ENCODE data around the gene BANK1. TPM values are rescaled to one million over a fixed set of nuclear protein-coding genes. Genes with fewer than 3 reads are reported as not detected.

BANK1 gene
- total RNA-seq, 1 donor from 2014 or later, result 0.22 TPM

DNA sequence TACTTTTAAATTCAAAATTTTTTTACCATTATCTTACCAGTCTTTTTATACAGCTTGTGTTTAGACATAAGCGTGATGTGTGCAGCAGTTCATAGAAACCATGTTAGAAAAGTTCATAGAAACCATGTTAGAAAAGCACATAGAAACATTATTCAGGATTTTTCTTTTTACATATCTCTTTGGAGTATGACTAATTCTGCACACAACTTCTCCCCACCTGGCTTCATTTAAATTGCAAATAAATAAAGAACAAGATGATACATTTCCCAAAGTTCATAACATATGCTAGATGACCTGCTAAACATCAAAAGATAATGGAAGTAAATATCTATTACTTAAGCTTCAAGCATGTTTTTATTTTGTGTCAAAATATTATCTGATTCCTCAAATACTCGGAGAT, 201.9 kb downstream of the BANK1 start:
- DNase-seq (ENCODE audit: low spot score), result no peak
- intact Hi-C loops (cut with DNase I), result no loop called here

DNA sequence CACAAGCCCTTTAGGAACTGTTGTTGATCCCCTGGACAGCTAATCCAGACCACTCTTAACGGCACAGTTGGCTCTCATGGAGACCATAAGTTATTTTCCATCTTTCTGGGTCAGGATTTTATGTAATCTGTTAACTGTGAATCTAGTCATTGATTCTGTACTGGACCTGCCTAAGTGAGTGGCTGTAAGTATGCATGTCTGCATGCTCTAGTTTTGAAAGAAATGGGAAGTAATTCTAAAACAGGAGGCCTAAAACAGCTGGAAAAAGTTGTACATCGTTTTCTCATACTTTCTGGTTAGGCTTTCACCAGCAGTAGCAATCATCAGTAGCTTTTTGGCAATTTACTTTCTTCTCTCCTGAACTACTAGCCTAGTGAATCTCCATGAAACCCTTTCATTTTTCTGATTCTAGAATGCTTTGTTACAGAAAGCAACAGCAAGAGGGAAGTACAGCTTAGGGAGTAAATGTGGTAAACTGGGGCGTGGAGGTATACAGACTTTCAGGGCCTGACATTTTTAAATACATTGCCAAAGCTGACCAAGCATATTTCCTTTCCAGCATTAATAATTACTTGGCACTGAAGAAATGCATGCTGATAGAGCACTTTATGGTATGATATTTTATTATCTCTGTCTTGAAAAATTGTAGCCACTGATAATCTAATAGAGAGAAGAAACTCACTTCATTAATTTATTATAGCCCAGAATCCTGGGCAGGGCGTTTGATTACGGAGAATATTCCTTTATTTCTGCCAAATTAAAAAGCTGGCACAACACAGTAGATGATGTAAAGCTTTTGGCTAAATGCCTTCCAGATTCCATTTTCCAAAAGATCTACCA, 202.7 kb downstream of the BANK1 start:
- no peak for DNase-seq (ENCODE audit: low spot score)
- intact Hi-C loops (cut with DNase I), result no loop called here

DNA sequence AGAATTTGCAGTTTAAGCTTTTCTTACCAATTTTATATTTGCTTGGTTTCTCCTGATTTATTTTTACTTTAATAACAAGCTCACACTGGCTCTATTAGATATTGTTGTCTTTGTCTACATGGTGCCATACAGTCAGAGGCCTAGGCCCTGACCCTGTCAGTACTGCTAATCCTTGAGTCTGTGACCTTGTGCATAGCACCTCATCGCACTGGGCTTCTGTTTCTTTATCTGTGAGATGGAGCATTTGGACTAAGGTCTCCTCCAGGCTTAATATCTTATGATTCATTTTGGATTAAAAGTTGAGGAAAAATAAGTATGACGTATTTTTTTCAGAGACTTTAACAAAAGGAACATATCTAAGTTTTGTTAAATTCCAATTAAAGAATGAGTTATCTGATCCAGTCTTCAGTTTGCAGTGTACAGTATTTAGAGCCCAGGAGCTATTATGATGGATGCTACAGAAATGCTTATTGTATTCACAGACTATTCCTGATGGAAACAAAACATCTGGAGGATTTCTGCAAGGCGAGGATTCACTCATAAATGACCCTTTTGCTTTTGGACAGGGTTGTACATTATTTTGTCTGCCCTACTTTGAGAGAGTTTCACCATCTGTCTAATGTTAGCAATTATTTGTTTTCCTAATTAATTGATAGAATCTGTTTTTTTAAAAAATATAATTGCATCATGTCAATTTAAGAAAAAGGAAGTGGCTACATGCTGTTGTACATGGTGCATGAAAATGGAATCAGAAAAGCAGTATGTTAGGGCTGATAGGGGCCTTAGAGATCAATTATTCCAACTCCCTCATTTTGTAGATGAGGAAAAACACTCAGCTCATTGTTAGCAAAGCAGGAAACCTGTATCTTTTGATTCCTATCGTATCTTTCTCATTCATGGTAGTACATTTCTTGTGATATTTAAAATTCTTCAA, 203.6 kb downstream of the BANK1 start:
- DNase-seq (ENCODE audit: low spot score), result no peak
- intact Hi-C loops (cut with DNase I), result no loop called here

DNA sequence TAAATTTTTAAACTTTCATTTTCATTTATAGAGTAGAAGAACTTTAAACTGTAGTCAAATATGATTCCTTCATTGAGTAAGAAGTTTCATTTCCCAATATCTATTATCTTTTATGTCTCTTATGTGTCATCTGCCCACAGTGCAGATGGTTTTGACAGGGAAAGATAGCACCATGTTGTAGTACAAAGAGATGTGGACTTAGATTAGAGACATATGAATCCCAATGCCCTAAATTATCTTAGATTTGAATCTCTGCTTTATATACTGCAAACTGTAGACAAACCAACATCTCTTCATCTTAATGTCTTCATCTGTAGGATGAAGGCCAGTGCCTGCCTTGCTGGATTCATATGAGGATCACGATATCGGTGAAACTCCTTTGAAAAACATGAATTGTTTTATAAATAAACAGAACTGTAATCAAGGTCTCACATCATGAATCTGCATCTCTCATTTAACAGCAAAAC, 217.5 kb downstream of the BANK1 start:
- intact Hi-C loops (cut with DNase I), result no loop called here
- DNase-seq (ENCODE audit: low spot score), result no peak

DNA sequence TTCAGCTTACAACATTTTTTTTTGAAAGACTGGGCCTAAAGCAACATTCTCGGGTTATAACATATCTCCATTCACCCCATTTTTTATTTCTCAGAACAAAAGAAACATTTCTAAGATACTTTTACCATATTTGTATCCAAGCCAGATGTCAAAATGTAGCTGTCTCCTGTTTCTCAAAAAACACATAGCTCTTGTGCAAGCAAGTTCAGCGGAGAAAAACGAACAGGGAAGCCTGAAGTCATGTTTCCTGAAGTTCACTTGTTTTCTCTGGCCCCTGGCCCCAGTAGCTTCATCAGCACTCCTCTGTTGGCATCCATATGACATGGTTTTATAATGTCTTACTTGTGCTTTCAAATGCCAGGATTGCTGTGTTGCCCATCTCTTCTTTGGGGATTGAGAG, 218.2 kb downstream of the BANK1 start:
- no peak for DNase-seq (ENCODE audit: low spot score)
- intact Hi-C loops (cut with DNase I), result no loop called here

DNA sequence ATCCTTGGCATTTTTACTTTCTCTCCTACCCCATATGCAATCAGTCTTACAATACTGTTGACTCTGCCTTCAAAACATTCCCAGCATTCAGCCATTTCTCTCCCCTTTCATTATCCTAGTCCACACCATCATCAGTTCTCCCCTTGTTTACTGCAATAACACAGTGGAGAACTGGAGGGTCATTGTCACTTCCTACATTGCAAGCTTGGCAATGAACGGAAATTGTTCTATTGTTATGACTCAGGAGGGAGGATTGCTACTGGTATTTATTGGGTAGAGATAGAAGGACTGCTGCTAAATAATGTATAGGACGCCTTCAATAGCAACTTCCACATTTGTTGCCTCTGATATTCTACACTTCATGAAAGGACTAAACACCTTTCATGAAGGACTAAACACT, 231.8 kb downstream of the BANK1 start:
- no peak for DNase-seq (ENCODE audit: low spot score)
- intact Hi-C loops (cut with DNase I), result no loop called here

DNA sequence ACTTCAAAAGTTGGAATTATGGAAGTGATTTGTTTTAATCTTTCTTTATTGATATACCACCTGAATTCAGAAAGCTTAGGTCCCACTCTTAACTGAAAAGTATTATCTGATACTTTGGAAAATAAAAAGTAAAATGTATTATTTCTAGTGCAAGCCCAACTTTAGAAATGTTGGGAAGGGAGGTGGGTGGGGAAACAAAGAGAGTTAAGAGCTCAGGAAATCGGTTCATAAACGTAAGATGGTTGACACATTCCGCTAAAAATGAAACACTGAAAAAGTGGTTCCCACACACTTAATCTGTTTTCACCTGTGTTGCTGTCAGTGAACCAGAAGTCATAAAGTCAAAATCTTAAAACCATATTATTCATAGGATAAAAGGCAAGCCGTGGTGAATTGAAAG, 237.4 kb downstream of the BANK1 start:
- no peak for DNase-seq (ENCODE audit: low spot score)

DNA sequence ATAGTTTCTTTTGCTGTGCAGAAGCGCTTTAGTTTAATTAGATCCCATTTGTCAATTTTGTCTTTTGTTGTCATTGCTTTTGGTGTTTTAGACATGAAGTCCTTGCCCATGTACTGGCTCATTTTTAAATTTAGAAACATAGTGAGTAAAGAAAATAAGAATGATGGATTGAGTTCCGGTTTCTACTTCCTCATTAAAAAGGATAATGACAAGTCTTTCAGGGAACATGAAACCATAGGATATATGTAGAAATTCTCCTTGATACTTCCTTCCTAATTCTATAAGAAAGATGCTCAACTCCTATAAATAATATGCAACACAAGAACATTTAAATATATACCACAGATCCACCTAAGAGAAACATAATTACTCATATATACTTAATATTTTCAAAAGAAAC, 240.9 kb downstream of the BANK1 start:
- no peak for DNase-seq (ENCODE audit: low spot score)
- intact Hi-C loops (cut with DNase I), result no loop called here

More for the DNA sequence above, 237.4 kb downstream of the BANK1 start:
- intact Hi-C loops (cut with DNase I), result no loop called here

DNA sequence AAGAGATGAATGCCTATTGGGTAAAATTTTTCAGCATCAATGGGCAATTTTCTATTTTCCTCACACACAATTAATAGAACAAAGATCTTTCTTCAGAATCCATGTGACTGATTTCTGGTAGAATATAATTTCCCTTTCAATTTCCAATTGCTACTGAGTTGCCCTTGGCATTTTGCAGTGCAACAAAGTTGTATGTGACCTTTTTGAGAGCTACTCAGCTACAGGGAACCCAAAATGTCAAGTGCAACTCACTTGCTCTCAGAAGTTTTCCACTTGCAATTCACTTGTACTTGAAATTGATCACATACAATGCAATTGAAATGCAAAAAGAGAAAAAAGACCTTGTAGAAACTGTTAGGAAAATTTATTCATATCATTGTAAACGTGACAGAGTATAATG, 245.5 kb downstream of the BANK1 start:
- DNase-seq (ENCODE audit: low spot score), result no peak
- intact Hi-C loops (cut with DNase I), result no loop called here

DNA sequence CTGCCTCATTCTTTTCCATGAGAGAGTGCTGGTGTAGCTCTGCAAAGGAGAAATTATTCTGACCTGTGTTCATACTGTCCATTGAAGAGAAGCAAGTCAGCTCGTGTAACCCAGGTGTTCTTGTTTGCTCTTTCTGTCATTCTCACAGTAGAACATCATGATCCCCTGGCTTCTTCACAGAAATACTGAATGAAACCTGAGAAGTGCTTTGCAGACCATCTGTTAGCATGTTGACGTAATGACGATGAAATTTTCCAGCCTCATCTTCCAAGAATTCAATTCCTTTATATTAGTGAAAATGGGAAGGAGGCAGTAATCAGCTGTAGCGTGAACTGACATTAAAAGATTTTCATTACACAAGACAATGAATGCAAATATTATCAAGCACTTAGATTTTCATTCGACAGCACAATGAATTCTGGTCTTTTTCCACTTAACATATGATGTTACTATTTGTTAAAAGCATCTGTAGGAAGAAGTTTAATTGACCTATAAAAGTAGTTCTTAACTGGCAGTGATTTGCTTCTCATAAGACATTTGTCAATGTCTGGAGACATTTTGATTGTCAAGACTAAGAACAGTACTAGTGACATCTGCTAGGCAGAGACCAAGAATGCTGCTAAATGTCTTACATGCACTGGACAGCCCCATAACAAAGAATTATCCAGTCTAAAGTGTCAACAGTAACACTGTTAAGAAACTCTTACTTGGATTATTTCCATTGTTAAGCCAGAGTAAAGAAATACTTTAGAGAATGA, 246.3 kb downstream of the BANK1 start:
- intact Hi-C loops (cut with DNase I), result no loop called here
- no peak for DNase-seq (ENCODE audit: low spot score)

DNA sequence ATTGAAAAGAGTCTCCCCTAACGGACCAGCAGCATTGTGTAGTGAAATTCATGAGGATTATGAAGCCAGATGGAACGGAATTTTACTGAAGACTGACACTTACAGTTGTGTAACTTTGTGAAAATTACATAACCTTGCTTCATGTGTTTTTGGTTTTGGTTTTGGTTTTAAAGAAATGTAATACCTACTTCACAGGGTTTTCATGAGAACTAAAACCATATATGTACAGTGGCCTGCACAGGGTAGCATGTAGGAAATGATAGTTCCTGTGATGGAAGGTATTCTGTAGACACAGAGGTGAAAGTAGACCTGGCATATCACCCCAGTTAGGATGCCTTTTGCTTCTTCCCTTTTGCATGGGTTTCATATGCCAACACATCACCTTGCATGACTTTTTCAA, 247.0 kb downstream of the BANK1 start:
- no peak for DNase-seq (ENCODE audit: low spot score)
- intact Hi-C loops (cut with DNase I), result no loop called here

DNA sequence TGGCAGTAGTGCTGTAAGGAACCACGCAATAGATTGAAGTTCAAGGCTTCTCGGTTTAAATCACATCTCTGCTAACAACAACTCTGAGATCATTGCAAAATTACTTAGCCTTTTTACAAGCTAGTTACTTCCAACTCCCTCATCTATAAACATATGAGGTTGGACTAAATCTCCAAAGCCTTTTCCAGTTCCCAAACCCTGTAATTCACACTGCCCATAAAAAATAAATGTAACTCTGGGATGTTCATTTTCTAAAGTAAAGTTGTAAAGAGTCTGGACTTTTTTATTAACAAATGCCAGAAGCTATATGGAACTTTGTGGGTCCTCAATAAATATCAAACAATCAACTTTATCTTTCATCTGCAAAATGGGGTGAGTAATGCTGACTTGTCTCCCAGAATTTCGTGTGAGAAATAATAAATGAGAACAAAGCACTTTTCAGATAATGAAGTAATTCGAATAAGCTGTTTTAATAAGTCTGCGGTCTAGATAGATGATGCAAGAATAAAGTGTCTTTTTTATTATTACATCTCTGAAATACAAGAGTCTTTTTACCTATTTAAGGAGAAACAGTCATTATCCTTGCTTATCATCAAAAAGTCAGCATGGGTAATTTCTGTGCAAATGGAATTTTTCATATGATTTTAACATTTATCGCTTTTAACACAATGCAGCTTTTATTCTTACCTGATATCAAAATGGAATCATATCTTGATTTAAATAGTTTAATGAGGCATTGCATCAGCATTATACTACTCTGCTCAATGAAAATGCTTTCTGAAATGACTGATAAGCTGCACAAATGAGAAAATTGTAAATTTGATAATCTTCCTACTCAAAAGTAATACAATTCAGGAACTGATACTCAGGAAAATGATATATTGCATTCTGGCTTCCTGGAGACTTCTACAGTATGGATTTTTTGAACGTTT, 252.6 kb downstream of the BANK1 start:
- no peak for DNase-seq (ENCODE audit: low spot score)
- intact Hi-C loops (cut with DNase I), result no loop called here

DNA sequence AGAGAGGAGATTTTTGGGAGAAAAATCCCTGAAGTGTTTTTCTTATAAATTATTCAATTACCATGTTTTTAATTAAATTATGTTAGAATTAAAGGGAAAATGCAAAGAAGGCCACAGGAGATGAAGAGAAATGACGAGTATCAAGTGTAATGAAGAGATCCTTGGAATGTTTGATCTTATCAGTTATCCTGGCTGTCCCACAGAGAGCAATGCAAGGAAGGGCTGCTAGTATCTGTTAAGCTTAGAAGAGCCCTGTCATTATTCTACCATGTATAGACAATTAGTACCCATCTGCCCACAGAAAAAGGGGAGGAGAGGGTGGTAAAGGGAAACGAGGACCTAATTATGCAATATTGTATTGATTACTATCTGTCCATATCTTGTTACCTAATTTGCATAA, 257.1 kb downstream of the BANK1 start:
- intact Hi-C loops (cut with DNase I), result no loop called here
- DNase-seq (ENCODE audit: low spot score), result no peak

DNA sequence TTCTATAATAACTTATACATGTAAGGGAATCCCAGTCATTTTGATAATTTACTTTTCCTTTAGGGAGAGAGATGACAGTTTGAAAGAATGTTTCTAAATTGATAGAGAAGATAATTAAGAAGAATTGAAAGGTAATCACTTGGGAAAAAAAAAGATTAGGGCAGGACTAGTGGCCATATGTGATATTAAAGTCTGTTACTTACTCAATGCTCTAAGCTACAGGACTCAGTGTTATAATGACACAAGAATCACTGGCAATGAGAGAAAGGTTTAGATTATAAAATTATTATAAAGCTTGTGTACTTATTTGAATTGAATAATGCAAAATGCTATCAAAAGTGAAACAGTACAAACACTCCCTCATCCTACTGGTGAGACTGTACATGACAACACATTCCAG, 265.3 kb downstream of the BANK1 start:
- intact Hi-C loops (cut with DNase I), result no loop called here
- no peak for DNase-seq (ENCODE audit: low spot score)

DNA sequence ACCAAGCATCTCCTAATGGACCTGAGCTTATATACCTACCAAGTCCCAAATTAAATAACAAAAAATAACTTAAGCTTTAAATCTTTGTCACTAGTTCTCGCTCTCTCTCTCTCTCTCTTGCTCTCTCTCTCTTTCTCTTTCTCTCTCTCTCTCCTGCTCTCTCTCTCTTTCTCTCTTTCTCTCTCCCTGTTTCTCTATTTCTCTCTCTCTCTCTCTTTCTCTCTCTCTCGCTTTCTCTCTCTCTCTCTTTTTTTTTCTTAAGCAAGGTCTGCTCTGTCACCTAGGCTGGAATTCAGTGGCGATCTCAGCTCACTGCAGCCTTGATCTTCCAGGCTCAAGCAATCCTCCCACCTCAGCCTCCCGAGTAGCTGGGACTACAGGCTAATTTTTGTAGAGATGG, 266.6 kb downstream of the BANK1 start:
- intact Hi-C loops (cut with DNase I), result no loop called here
- DNase-seq (ENCODE audit: low spot score), result no peak

DNA sequence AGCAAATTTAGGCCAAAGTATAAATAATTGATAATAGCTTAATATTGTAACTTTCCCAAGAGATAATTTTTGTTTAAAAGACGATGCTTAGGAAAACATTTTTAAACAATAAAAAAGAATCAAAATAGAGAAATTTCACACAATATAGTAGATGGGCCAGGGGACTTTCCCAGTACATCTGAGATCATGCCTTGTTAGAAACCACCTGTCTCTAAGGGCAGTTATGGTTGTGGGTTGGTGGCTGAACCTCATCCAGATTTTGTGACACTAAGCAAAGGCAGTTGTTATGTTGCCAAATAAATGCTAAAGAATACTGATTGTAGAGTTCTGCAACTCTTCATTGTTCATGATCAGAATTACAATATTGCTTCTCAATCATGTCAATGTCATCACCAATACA, 270.6 kb downstream of the BANK1 start:
- no peak for DNase-seq (ENCODE audit: low spot score)
- intact Hi-C loops (cut with DNase I), result no loop called here

DNA sequence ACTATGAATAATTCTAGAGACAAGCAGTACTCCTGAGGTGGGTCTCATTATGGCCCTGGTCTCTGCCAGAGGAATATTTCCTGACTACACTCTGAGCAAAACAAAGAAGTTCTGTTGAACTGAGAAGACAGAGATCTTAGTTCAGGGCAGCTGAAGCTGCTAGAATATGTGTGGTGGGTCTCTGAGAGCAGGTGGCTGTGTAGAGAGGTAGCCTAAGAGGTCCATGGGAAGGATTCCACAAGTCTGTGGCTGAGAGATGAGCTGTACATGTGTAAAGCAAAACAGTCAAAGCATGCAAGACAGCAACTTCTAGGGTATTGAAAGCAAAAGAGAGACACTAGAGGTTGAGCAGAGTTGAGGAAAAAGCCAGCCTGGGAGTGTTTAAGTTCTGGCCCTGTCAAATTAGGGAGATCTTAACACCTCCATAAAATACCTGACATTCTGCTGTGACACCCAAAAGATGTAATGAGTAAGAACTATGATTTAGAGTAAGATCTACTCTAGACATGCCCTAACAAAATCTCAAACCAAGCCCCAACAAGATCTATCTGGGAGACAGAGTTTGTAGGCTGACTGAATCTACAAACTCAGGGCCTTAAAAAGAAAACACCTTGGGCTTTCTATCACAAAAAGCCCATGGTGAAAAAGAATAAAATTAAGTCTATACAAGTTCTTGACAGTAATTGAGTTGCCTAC, 274.4 kb downstream of the BANK1 start:
- intact Hi-C loops (cut with DNase I), result no loop called here
- no peak for DNase-seq (ENCODE audit: low spot score)

DNA sequence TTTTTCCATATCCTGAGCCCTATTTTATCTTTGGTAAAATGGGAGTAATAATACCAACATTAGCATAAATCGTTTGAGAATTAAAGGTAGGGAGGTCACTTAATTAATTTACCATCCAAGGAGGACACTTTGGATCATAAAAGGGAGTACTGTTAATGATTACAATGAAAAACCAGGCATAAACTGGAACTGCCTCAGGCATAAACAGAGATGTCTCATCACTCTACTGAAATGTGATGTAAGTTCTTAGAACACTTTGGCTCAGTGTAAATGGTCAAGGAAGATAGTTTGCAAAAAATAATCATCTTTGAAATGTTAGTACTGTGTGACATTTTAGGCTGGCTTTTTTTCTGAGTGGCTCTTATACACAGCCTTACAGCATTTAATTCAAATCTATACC, 286.1 kb downstream of the BANK1 start:
- DNase-seq (ENCODE audit: low spot score), result no peak
- intact Hi-C loops (cut with DNase I), result no loop called here

All from cardiac septum (tissue), 1 donor.